HepG2 (cell line): ENCODE measurements around the gene IL17RB. TPM values are rescaled to one million over a fixed set of nuclear protein-coding genes. Genes with fewer than 3 reads are reported as not detected.

Source experiments
- ATAC-seq: fragments of 200-7000 bp; cut with Tn5 transposase; 3 replicates; pipeline ENCODE4 v1.9.1; 2020; ENCODE audit warnings: mild to moderate bottlenecking, moderate library complexity
- BruUV-seq: library from RNA; stranded (reverse); fragments of 400-500 nt; replicated peaks from 2 replicates; lab custom pipeline; 2021; lab: Mats Ljungman, UMichigan
- CTCF ChIA-PET: fragments of 300-600 bp; formaldehyde crosslinking; extraction: SDS; loops from one replicate; lab custom pipeline; 2021; ENCODE audit warnings: low total read pairs, inconsistent platforms, low intra/inter-chr PET ratio; lab: Yijun Ruan, JAX
- POLR2A ChIA-PET: fragments of 350-600 bp; sonication (Branson Sonifier 250); formaldehyde crosslinking; loops from one replicate; lab custom pipeline; 2020; ENCODE audit warnings: antibody characterized with exemption, inconsistent platforms; lab: Yijun Ruan, JAX
- DNase-seq: peaks from one replicate; pipeline ENCODE4 v3.0.0-alpha.2; 2015; ENCODE audit warnings: low spot score
- FAIRE-seq: peaks from 3 replicates; lab custom pipeline; 2011; peaks lifted over from hg19 to GRCh38; lab: Jason Lieb, UNC
- H2AFZ ChIP-seq: one replicate; pipeline ENCODE4 v1.6.1; 2011; ENCODE audit warnings: low read length, inconsistent platforms
- H3K27ac ChIP-seq: fragments of 300-600 bp; 3 replicates; pipeline ENCODE4 v1.8.0; 2011; ENCODE audit warnings: mixed run types, mild to moderate bottlenecking, mixed read lengths, low read length, inconsistent platforms; ENCODE audit not compliant: insufficient read depth; ENCODE audit errors: extremely low read length
- H3K27me3 ChIP-seq, 2 experiments: fragments of 200-600 bp in 1 of 2; 2 replicates in 1 of 2; 3 replicates in 1 of 2; pipeline versions ENCODE4 v1.6.0 to v1.8.0; 2011; ENCODE audit warnings: low read length in 2 of 2, mild to moderate bottlenecking in 2 of 2, moderate library complexity in 2 of 2, inconsistent platforms in 1 of 2; ENCODE audit not compliant: insufficient read depth in 2 of 2, control insufficient read depth in 1 of 2
- H3K36me3 ChIP-seq, 2 experiments: fragments of 200-600 bp in 1 of 2; replicated peaks in 1 of 2; 2 replicates in 1 of 2; 3 replicates in 1 of 2; pipeline versions ENCODE4 v1.5.1 to v1.8.0; 2011; ENCODE audit warnings: low read length in 2 of 2, inconsistent platforms in 1 of 2; ENCODE audit not compliant: insufficient read depth in 2 of 2, control insufficient read depth in 1 of 2
- H3K4me1 ChIP-seq: 2 replicates; pipeline ENCODE4 v1.5.1; 2012; ENCODE audit warnings: low read length, inconsistent platforms; ENCODE audit not compliant: insufficient read depth
- H3K4me2 ChIP-seq: 2 replicates; pipeline ENCODE4 v1.6.0; 2011; ENCODE audit warnings: low read depth, low read length, inconsistent platforms
- H3K4me3 ChIP-seq, 3 experiments: fragments of 200-600 bp in 1 of 3; sonication (generic), shearing (Covaris generic) in 1 of 3; replicated peaks in 1 of 3; 2 replicates each; pipeline ENCODE4 v1.5.1; 2011 to 2016; ENCODE audit warnings: low read length in 3 of 3, inconsistent platforms in 2 of 3, low read depth in 2 of 3, mild to moderate bottlenecking in 2 of 3, control low read depth in 1 of 3, mixed read lengths in 1 of 3; ENCODE audit not compliant: insufficient read depth in 1 of 3
- H3K79me2 ChIP-seq: one replicate; pipeline ENCODE4 v1.6.1; 2011; ENCODE audit warnings: low read length, inconsistent platforms; ENCODE audit not compliant: insufficient read depth
- H3K9ac ChIP-seq: 2 replicates; pipeline ENCODE4 v1.6.0; 2011; ENCODE audit warnings: mild to moderate bottlenecking, low read depth, low read length, inconsistent platforms; ENCODE audit not compliant: insufficient read depth
- H3K9me3 ChIP-seq: 2 replicates; pipeline ENCODE4 v1.5.1; 2012; ENCODE audit warnings: mild to moderate bottlenecking, low read length
- H4K20me1 ChIP-seq: 2 replicates; pipeline ENCODE4 v1.6.0; 2011; ENCODE audit warnings: inconsistent platforms, mild to moderate bottlenecking, low read length, moderate library complexity; ENCODE audit not compliant: insufficient read depth
- CBX5 ChIP-seq: sonication (generic); formaldehyde crosslinking; IDR thresholded peaks from 2 replicates; pipeline ENCODE4 v1.4.0; 2020; ENCODE audit warnings: missing genetic modification reagents, borderline replicate concordance
- HOXA3 ChIP-seq: sonication (generic); formaldehyde crosslinking; IDR thresholded peaks from 2 replicates; pipeline ENCODE4 v1.5.0; 2020; ENCODE audit warnings: missing genetic modification reagents
- KDM5B ChIP-seq: sonication (generic); formaldehyde crosslinking; IDR thresholded peaks from 2 replicates; pipeline ENCODE4 v1.4.0; 2020; ENCODE audit warnings: missing genetic modification reagents, mild to moderate bottlenecking, borderline replicate concordance
- PITX1 ChIP-seq: sonication (generic); formaldehyde crosslinking; IDR thresholded peaks from 2 replicates; pipeline ENCODE4 v1.5.1; 2020; ENCODE audit warnings: mild to moderate bottlenecking, missing genetic modification reagents
- POLR2AphosphoS2 ChIP-seq: IDR thresholded peaks from 2 replicates; pipeline ENCODE4 v1.6.1; 2011; ENCODE audit warnings: low read depth, low read length, improper control_type of control experiment
- SMYD3 ChIP-seq: sonication (generic); formaldehyde crosslinking; IDR thresholded peaks from 2 replicates; pipeline ENCODE4 v1.8.1; 2023; ENCODE audit warnings: mild to moderate bottlenecking, missing genetic modification reagents
- ZIK1 ChIP-seq: sonication (generic); formaldehyde crosslinking; IDR thresholded peaks from 2 replicates; pipeline ENCODE4 v1.5.0; 2020; ENCODE audit warnings: mild to moderate bottlenecking, low read depth, missing genetic modification reagents, borderline replicate concordance
- ZNF138 ChIP-seq: sonication (generic); formaldehyde crosslinking; IDR thresholded peaks from 2 replicates; pipeline ENCODE4 v1.5.0; 2020; ENCODE audit warnings: mild to moderate bottlenecking, low read depth, missing genetic modification reagents
- ZNF263 ChIP-seq: sonication (generic); formaldehyde crosslinking; IDR thresholded peaks from 2 replicates; pipeline ENCODE4 v1.4.0; 2020; ENCODE audit warnings: missing genetic modification reagents
- ZNF614 ChIP-seq: IDR thresholded peaks from 2 replicates; pipeline ENCODE4 v1.6.1; 2018; ENCODE audit warnings: missing biosample characterization, missing genetic modification reagents, inconsistent platforms, borderline replicate concordance
- WGBS: methylation state at CpG from one replicate; pipeline ENCODE4 v1.1.6; 2017; ENCODE audit warnings: low lambda C conversion rate; 5-methylcytosine and 5-hydroxymethylcytosine counted together
- in situ Hi-C: cut with HindIII; loops from 2 replicates; pipeline ENCODE4 v1.10.0; 2017; ENCODE audit warnings: low pct_unique_long_range_greater_than_20kb; ENCODE audit not compliant: extremely low pct_ligation_motif_present
- intact Hi-C: fragments of 100-400 bp; cut with micrococcal nuclease; formaldehyde crosslinking; loops from one replicate; pipeline ENCODE4 v1.10.0; 2022; ENCODE audit not compliant: unreplicated experiment
- polyA plus RNA-seq, 8 experiments: library from polyadenylated mRNA; depleted of rRNA in 3 of 8; stranded (reverse) in 7 of 8; unstranded in 1 of 8; fragments of >200 nt; fragmentation: Illumina TruSeq in 4 of 8; extraction: Trizol in 4 of 8; gene quantifications; 2 replicates each; pipeline versions ENCODE4 v1.2.1 to v1.2.3, GENCODE V29; 2011 to 2016; ENCODE audit warnings: low read depth in 4 of 8, missing spikeins in 1 of 8, mixed read lengths in 1 of 8; ENCODE audit not compliant: insufficient read depth in 1 of 8
- total RNA-seq, 5 experiments: library from RNA; depleted of rRNA; stranded (reverse); fragments of >200 nt; fragmentation: Illumina TruSeq; extraction: Trizol; gene quantifications; 2 replicates each; pipeline ENCODE4 v1.2.3, GENCODE V29; 2016; ENCODE audit warnings: low read depth in 1 of 5

Gene IL17RB
- total and polyA plus RNA-seq, 2 of the 13 experiments (the other 11 are each of a cell fraction or from before 2014, with no cell fraction given), result 130 to 190 TPM

- TF ChIP-seq POLR2AphosphoS2 (0 out of 2 replicates have a peak, but pooled peaks have one; percentile 74), ZNF138 (CRISPR knock-in tag) (peak; percentile 57; the same call in 1 of the 2 replicates), PITX1 (CRISPR knock-in tag) (no peak), SMYD3 (CRISPR knock-in tag) (no peak), KDM5B (CRISPR knock-in tag) (peak; percentile 88; the same call in 1 of the 2 replicates)
Measured at GRCh38 chr3:53881691-53882593, 35.6 kb downstream of the IL17RB start, which contains the start of gene ACTR8 (continued).

DNA sequence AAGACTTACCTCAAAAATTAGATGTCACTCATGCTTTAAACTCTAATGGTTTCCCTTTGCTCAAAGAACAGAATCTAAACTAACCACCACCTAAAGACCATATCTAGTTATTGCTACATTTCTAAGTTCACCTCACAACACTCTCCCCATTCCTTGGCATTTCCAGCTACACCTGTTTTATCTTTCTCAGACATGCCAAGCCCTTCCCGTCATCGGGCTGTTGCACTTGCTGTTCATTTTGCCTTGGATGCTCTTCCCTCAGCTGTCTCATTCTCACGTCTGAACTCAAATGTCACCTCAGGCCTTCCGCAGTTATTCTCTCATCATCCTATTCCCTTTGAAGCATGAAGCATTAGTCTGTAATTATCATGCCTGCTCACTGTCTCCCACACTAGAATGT lies 36.6 kb downstream of the IL17RB start:
- H3K4me3 ChIP-seq, result no peak overlapping the region
- H3K9me3 ChIP-seq, result no peaks in the 10 kb centered on the region
- no peak for ATAC-seq
- in situ Hi-C loops, result loop anchor here (5.0 kb wide), 1 partner anchor 36 kb away; the partner anchor contains the start of genes CHDH and IL17RB
- CTCF ChIA-PET, result no interaction called here
- intact Hi-C loops, result no loop called here
- H3K27me3 ChIP-seq, result no peaks in the 10 kb centered on the region; a peak in 1 of 5 replicates
- H4K20me1 ChIP-seq, result no peaks in the 10 kb centered on the region; the same call in 1 of the 2 replicates
- TF ChIP-seq ZIK1 (CRISPR knock-in tag) (no peak), ZNF263 (CRISPR knock-in tag) (no peak), CBX5 (CRISPR knock-in tag) (no peak), ZNF614 (CRISPR knock-in tag) (no peak), HOXA3 (CRISPR knock-in tag) (no peak), POLR2AphosphoS2 (0 out of 2 replicates have a peak, but pooled peaks have one; percentile 53)
- no peak for FAIRE-seq
- no TSS peak for BruUV-seq
- H3K36me3 ChIP-seq, result peaks cover 8 to 46% of the 10 kb centered on the region in 2 experiments
- peaks cover 17% of the 10 kb centered on the region for H3K4me1 ChIP-seq
- no peak for DNase-seq
- peaks cover 22% of the 10 kb centered on the region for H3K79me2 ChIP-seq
- no peak overlapping the region for H3K4me2 ChIP-seq
- no peak overlapping the region for H3K27ac ChIP-seq
- H3K9ac ChIP-seq, result no peak overlapping the region
- WGBS, result 97% methylated on average over 4 of the region's 4 CpGs
- no peak overlapping the region for H2AFZ ChIP-seq
- POLR2A ChIA-PET, result interaction anchor here (1.3 kb wide), 1 partner anchor 9 kb away, joined by 4 read pairs; the partner anchor contains the start of gene SELENOK
